ENCODE data around the gene ABCA2. TPM values are rescaled to one million over a fixed set of nuclear protein-coding genes. Genes with fewer than 3 reads are reported as not detected.

ABCA2 gene
- total and polyA plus RNA-seq, 3 donors from 2014 or later, result 33.6 to 65.5 (median 56.0) TPM

DNA sequence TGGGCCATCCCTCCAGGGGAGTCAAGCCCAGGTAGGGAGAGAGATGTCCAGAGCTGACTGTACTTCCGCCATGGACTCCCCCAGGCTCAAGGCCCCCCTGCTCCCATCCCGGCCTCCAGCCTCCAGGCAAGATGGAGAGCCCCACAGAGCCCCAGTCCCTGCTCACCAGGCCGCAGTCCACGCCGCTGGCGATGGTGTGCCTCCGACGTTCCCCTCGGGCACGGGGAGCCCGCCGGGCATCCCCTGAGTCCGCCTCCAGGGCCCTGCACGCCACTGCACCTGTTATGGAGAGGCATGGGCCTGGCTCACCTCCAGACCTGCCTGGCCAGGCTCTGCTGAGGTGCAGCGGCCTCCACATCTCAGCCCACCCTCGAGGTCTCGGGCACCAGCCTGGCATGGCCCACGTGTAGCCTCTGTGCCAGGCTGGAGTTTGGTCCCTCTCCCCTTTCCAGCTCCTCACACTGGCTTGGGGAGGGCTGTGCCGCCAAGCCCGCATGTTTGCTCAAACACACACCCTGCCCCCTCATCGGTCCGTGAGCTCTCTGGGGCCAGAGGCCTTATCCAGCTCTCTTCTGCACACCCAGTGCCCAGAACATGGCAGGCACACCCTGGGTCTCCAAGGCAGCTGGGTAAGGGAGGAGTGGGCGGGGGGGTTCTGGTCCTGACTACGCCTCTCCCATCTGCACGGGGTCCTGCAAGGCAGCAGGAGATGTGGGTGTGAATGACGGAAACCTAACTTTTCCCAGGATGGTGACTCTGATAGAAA is 38.2 kb upstream of the ABCA2 start:
- WGBS, 2 donors, result 87 to 93% methylated on average over 10 to 26 of the region's 26 CpGs
- peaks cover 10% of the 10 kb centered on the region for H3K4me1 ChIP-seq
- no peaks in the 10 kb centered on the region for H3K9me3 ChIP-seq
- no peak for DNase-seq
- no peaks in the 10 kb centered on the region for H3K27me3 ChIP-seq
- H3K27ac ChIP-seq, result no peak overlapping the region
- H3K36me3 ChIP-seq (ENCODE audit: low read depth, missing control alignments), result no peaks in the 10 kb centered on the region
- intact Hi-C loops (cut with DNase I; ENCODE audit: low total_unique reads), result no loop called here
- no peak overlapping the region for H3K4me3 ChIP-seq
- TF ChIP-seq, protein P1, sequence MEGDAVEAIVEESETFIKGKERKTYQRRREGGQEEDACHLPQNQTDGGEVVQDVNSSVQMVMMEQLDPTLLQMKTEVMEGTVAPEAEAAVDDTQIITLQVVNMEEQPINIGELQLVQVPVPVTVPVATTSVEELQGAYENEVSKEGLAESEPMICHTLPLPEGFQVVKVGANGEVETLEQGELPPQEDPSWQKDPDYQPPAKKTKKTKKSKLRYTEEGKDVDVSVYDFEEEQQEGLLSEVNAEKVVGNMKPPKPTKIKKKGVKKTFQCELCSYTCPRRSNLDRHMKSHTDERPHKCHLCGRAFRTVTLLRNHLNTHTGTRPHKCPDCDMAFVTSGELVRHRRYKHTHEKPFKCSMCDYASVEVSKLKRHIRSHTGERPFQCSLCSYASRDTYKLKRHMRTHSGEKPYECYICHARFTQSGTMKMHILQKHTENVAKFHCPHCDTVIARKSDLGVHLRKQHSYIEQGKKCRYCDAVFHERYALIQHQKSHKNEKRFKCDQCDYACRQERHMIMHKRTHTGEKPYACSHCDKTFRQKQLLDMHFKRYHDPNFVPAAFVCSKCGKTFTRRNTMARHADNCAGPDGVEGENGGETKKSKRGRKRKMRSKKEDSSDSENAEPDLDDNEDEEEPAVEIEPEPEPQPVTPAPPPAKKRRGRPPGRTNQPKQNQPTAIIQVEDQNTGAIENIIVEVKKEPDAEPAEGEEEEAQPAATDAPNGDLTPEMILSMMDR (IDR thresholded peaks at IDR 0.05), result no peak
- no peak for TF ChIP-seq POLR2A (IDR thresholded peaks at IDR 0.05)

DNA sequence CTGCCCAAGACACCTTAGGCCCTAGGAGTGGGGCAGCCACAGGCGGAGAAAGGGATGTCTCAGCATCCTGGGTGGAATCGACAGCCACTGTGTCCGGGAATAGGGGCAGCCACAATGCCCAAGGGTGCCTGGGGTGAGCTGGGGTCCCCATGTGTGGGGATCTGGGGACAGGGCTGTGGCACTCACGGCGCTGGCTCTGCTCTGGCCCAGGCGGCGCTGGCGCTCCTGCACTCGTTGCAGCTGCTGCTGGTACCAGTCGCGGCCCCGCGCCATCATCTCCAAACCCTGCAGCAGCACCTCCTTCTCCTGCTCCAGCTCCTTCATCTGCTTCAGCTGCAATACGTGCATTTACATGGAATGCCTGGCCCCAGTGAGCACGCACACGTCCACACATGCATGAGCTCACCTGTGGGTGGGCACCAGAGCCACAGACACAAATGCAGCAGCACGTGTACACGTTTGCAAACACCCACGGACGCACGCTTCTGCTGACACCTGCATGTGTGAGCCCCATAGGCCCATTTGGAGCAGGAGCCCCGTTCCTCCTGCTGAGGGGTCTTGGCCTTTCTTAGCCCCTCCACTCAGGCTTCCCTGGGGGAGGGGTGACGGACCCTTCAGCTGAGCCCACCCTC is 37.4 kb upstream of the ABCA2 start:
- Histone ChIP-seq H3K4me3 (no peak overlapping the region), H3K4me1 (peaks cover 4% of the 10 kb centered on the region), H3K36me3 (ENCODE audit: low read depth, missing control alignments) (no peaks in the 10 kb centered on the region), H3K9me3 (no peaks in the 10 kb centered on the region), H3K27ac (no peak overlapping the region), H3K27me3 (no peaks in the 10 kb centered on the region)
- TF ChIP-seq, protein P1 (IDR thresholded peaks at IDR 0.05), result no peak
- TF ChIP-seq POLR2A (IDR thresholded peaks at IDR 0.05), result no peak
- 93 to 95% methylated on average over 15 to 23 of the region's 23 CpGs for WGBS, 2 donors
- intact Hi-C loops (cut with DNase I; ENCODE audit: low total_unique reads), result no loop called here
- no peak for DNase-seq

DNA sequence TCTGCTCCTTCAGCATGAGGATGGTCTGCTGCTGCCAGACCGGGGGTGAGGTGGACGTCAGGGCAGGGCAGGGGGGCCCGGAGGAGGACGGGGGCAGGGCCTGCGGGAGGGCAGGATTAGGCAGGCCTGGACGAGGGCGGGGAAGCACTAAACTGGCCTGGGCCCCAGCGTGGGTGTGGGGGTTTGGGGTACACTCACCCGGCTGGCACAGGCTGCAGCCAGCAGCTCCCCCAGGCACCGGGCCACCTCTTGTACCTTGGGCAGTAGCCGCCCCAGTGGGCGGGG is 36.8 kb upstream of the ABCA2 start:
- Histone ChIP-seq H3K27ac (no peak overlapping the region), H3K9me3 (no peaks in the 10 kb centered on the region), H3K4me1 (peaks cover 4% of the 10 kb centered on the region), H3K27me3 (no peaks in the 10 kb centered on the region), H3K36me3 (ENCODE audit: low read depth, missing control alignments) (no peaks in the 10 kb centered on the region), H3K4me3 (no peak overlapping the region)
- 84% methylated on average over 12 of the region's 12 CpGs; no CpG with 5 or more reads in 1 of the 2 donors for WGBS, 2 donors
- DNase-seq, result no peak
- intact Hi-C loops (cut with DNase I; ENCODE audit: low total_unique reads), result no loop called here
- TF ChIP-seq POLR2A (IDR thresholded peaks at IDR 0.05), result no peak
- TF ChIP-seq, protein P1 (IDR thresholded peaks at IDR 0.05), result no peak

DNA sequence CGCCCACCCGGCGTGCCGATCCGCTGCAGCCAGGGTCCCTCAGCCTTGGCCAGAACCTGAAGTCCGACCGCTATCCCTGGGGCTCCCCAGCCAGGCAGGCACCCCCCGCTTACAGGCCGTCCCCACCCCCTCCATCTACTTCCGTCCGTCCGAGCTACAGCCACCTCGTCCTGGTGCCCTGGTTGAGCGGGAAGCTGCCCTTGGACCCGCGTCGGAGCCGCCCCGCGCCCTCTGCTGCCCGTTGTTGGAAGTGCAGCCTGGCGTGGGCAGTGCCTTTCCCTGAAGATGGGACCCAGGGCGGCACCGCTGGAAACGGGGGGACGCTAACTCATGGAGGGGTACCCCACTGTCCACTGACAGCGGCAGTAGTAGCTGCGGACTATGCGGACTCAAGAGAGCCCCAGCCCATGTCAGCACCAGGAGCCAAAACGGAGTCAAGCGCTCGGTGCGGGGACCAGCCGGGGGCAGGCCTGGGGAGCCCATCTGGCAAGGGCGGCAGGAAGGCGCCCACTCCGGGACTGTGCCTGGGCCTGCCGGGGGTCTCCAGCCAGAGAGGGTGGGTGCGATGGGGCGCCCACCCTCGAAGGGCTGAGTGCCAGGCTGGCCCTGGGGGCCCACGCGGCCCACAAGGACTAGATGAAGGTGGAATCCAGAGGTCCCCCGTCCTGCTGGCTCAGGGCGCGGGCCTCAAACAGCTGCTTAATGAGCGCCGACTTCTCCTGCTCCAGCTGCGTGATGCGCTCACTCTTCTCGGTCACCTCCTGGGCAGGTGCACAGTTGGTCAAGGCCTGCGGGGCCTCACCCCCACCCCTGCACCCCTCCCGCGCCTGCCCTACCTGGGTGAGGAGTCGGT is 36.2 kb upstream of the ABCA2 start:
- intact Hi-C loops (cut with DNase I; ENCODE audit: low total_unique reads), result no loop called here
- no peak overlapping the region for H3K4me3 ChIP-seq
- 60 to 75% methylated on average over 4 to 55 of the region's 55 CpGs for WGBS, 2 donors
- H3K4me1 ChIP-seq, result peaks cover 4% of the 10 kb centered on the region
- H3K9me3 ChIP-seq, result no peaks in the 10 kb centered on the region
- H3K27ac ChIP-seq, result no peak overlapping the region
- H3K27me3 ChIP-seq, result no peaks in the 10 kb centered on the region
- no peaks in the 10 kb centered on the region for H3K36me3 ChIP-seq (ENCODE audit: low read depth, missing control alignments)
- TF ChIP-seq POLR2A (IDR thresholded peaks at IDR 0.05), result no peak
- TF ChIP-seq, protein P1 (IDR thresholded peaks at IDR 0.05), result peak; percentile 91 to 98 (median 95)
- DNase-seq, result peak; percentile 67
